ENCODE data around the gene B2M.
"Not testable (repeated sequence)": the region's sequence is repeated elsewhere in the genome, so short reads cannot be mapped to it uniquely, and the experiment has no call there.

B2M gene

DNA sequence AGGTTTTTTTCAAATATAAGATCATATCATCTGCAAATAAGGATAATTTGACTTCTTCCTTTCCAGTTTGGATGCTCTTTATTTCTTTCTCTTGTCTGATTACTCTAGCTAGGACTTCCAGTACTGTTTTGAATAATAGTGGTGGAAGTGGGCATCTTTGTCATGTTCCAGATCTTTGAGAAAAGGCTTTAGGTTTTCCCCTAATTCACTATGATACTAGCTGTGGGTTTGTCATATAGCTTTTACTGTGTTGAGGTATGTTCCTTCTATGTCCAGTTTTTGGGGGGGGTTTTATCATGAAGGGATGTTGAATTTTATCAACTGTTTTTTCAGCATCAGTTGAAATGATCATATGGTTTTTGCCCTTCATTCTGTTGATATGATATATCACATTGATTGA, 10.6 kb upstream of the B2M start:
- DNase-seq, result not testable (repeated sequence)

DNA sequence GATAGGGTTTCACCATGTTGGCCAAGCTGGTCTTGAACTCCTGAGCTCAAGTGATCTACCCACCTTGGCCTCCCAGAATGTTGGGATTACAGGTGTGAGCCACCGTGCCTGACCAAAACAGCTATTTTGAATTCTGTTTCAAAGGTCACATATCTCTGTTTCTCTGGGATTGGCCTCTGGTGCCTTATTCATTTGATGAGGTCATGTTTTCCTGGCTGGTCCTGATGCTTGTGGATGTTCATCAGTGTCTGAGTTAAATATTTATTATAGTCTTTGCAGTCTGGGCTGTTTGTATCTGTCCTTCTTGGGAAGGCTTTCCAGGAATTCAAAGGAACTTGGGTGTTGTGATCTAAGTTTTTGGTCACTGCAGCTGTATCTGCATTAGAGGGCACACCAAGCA, 5.3 kb upstream of the B2M start:
- no peak for DNase-seq

- no peak for DNase-seq
These were observed 4.9 kb upstream of the B2M start for GRCh38 chr15:44706401-44706800.

- no peak for DNase-seq
These were observed 4.2 kb upstream of the B2M start for GRCh38 chr15:44706946-44707636.

DNA sequence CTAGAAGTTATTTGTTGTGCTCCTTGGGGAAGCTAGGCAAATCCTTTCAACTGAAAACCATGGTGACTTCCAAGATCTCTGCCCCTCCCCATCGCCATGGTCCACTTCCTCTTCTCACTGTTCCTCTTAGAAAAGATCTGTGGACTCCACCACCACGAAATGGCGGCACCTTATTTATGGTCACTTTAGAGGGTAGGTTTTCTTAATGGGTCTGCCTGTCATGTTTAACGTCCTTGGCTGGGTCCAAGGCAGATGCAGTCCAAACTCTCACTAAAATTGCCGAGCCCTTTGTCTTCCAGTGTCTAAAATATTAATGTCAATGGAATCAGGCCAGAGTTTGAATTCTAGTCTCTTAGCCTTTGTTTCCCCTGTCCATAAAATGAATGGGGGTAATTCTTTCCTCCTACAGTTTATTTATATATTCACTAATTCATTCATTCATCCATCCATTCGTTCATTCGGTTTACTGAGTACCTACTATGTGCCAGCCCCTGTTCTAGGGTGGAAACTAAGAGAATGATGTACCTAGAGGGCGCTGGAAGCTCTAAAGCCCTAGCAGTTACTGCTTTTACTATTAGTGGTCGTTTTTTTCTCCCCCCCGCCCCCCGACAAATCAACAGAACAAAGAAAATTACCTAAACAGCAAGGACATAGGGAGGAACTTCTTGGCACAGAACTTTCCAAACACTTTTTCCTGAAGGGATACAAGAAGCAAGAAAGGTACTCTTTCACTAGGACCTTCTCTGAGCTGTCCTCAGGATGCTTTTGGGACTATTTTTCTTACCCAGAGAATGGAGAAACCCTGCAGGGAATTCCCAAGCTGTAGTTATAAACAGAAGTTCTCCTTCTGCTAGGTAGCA, 851 bp upstream of the B2M start:
- peak; percentile 25 for DNase-seq

- DNase-seq, result no peak
These were observed 527 bp downstream of the B2M start for GRCh38 chr15:44711743-44712345.

DNA sequence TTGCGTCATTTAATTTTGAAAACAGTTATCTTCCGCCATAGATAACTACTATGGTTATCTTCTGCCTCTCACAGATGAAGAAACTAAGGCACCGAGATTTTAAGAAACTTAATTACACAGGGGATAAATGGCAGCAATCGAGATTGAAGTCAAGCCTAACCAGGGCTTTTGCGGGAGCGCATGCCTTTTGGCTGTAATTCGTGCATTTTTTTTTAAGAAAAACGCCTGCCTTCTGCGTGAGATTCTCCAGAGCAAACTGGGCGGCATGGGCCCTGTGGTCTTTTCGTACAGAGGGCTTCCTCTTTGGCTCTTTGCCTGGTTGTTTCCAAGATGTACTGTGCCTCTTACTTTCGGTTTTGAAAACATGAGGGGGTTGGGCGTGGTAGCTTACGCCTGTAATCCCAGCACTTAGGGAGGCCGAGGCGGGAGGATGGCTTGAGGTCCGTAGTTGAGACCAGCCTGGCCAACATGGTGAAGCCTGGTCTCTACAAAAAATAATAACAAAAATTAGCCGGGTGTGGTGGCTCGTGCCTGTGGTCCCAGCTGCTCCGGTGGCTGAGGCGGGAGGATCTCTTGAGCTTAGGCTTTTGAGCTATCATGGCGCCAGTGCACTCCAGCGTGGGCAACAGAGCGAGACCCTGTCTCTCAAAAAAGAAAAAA, 1.2 kb downstream of the B2M start:
- DNase-seq, result peak; percentile 20

DNA sequence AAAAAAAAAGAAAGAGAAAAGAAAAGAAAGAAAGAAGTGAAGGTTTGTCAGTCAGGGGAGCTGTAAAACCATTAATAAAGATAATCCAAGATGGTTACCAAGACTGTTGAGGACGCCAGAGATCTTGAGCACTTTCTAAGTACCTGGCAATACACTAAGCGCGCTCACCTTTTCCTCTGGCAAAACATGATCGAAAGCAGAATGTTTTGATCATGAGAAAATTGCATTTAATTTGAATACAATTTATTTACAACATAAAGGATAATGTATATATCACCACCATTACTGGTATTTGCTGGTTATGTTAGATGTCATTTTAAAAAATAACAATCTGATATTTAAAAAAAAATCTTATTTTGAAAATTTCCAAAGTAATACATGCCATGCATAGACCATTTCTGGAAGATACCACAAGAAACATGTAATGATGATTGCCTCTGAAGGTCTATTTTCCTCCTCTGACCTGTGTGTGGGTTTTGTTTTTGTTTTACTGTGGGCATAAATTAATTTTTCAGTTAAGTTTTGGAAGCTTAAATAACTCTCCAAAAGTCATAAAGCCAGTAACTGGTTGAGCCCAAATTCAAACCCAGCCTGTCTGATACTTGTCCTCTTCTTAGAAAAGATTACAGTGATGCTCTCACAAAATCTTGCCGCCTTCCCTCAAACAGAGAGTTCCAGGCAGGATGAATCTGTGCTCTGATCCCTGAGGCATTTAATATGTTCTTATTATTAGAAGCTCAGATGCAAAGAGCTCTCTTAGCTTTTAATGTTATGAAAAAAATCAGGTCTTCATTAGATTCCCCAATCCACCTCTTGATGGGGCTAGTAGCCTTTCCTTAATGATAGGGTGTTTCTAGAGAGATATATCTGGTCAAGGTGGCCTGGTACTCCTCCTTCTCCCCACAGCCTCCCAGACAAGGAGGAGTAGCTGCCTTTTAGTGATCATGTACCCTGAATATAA, 2.0 kb downstream of the B2M start:
- peak; percentile 20 for DNase-seq

DNA sequence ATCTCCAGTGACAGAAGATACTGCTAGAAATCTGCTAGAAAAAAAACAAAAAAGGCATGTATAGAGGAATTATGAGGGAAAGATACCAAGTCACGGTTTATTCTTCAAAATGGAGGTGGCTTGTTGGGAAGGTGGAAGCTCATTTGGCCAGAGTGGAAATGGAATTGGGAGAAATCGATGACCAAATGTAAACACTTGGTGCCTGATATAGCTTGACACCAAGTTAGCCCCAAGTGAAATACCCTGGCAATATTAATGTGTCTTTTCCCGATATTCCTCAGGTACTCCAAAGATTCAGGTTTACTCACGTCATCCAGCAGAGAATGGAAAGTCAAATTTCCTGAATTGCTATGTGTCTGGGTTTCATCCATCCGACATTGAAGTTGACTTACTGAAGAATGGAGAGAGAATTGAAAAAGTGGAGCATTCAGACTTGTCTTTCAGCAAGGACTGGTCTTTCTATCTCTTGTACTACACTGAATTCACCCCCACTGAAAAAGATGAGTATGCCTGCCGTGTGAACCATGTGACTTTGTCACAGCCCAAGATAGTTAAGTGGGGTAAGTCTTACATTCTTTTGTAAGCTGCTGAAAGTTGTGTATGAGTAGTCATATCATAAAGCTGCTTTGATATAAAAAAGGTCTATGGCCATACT, 4.0 kb downstream of the B2M start:
- no peak for DNase-seq

- DNase-seq, result no peak
These were observed 4.5 kb downstream of the B2M start for GRCh38 chr15:44715797-44716334.

DNA sequence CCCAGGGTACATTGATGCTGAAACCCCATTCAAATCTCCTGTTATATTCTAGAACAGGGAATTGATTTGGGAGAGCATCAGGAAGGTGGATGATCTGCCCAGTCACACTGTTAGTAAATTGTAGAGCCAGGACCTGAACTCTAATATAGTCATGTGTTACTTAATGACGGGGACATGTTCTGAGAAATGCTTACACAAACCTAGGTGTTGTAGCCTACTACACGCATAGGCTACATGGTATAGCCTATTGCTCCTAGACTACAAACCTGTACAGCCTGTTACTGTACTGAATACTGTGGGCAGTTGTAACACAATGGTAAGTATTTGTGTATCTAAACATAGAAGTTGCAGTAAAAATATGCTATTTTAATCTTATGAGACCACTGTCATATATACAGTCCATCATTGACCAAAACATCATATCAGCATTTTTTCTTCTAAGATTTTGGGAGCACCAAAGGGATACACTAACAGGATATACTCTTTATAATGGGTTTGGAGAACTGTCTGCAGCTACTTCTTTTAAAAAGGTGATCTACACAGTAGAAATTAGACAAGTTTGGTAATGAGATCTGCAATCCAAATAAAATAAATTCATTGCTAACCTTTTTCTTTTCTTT, 5.8 kb downstream of the B2M start:
- DNase-seq, result no peak

DNA sequence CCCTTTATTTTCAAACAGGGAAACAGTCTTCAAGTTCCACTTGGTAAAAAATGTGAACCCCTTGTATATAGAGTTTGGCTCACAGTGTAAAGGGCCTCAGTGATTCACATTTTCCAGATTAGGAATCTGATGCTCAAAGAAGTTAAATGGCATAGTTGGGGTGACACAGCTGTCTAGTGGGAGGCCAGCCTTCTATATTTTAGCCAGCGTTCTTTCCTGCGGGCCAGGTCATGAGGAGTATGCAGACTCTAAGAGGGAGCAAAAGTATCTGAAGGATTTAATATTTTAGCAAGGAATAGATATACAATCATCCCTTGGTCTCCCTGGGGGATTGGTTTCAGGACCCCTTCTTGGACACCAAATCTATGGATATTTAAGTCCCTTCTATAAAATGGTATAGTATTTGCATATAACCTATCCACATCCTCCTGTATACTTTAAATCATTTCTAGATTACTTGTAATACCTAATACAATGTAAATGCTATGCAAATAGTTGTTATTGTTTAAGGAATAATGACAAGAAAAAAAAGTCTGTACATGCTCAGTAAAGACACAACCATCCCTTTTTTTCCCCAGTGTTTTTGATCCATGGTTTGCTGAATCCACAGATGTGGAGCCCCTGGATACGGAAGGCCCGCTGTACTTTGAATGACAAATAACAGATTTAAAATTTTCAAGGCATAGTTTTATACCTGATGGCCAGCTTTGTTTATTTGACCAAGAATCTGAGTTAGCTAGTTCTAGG, 7.0 kb downstream of the B2M start:
- no peak for DNase-seq

DNA sequence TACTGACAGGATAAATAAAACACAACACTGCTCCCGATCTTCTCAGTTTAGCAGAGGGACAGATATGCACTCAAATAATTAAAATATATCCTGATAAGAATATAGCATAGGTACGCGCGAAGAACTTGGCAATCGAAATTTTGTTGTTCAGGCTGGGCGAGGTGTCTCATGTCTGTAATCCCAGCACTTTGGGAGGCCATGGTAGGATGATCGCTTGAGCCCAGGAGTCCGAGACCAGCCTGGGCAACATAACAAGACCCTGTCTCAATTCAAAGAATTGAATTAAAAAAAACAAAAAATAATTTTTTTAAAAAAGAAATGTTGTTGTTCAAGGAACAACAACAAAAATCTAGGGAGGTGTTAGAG, 7.6 kb downstream of the B2M start:
- no peak for DNase-seq

- no peak for DNase-seq
These were observed 8.1 kb downstream of the B2M start for GRCh38 chr15:44719293-44719999.

DNA sequence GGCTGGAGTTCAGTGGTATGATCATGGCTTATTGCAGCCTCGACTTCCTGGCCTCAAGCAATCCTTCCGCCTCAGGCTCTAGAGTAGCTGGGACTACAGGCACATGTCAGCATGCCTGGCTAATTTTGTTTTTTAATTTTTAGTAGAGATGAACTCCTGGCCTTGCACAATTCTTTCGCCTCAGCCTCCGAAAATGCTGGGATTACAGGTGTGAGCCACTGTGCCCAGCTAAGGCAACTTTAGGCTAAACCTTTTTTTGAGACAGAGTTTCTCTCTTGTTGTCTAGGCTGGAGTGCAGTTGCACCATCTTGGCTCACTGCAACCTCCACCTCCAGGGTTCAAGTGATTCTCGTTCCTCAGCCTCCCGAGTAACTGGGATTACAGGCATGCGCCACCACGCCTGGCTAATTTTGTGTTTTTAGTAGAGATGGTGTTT, 8.7 kb downstream of the B2M start:
- not testable (repeated sequence) for DNase-seq

GRCh38 chr15:44720460-44721176, 9.3 kb downstream of the B2M start:
- DNase-seq, result no peak

DNA sequence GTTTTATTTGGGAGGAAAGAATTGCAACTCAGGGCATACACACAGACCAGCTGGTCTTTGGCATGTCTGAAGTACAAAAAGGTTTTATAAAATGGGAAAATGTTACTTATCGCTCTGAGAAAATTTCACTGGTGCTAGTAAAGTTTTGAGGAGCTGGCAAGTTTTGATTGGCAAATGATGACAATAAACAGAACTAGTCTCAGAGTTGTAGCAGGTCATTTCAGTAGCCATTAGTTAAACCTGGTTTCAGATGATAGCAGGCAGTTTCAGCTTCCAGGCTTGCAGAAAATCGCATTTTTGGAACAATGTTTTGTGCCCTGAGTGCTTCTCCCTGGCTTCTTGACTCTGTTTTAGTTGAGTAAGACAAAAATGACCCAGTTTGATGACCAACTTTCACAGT, 10.7 kb downstream of the B2M start:
- DNase-seq, result no peak

- DNase-seq, result no peak
These were observed 14.8 kb downstream of the B2M start for GRCh38 chr15:44726136-44726535.

All from NCI-H748 treated with DMSO at 0.1 percent for 48 hours (cell line).